ENCODE results near the gene MACROD2.

DNA sequence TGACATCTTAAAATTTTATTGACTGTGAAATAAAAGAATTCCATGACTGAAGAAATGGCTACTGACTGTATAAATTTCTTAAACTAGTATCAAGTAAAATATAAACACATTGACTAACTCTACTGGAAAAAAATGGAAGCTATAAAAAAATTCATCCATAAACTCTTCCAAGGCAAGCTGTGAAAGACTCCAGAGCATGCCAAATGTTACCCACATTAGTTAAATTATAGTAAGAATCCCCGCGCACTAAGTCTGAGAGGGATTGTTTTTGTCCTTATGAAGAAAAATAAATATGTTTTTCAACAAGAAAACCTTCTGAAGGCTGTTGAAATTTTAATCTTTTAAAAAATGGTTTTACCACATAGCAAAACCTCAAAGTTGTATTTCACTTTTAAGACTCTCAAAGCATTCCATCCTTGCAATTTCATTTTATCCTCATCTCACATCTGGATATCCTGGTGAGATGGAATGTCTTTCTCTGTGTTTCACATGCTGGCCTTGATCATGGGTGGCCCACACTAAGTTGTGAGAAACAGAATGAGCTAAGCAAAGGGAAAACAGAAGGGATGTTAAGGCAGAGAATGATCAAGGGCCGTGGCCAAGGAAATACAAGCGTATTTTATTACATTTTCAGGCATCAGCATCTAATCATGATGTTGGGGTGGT lies 1845.5 kb downstream of the MACROD2 start:
- TF ChIP-seq, protein P1, sequence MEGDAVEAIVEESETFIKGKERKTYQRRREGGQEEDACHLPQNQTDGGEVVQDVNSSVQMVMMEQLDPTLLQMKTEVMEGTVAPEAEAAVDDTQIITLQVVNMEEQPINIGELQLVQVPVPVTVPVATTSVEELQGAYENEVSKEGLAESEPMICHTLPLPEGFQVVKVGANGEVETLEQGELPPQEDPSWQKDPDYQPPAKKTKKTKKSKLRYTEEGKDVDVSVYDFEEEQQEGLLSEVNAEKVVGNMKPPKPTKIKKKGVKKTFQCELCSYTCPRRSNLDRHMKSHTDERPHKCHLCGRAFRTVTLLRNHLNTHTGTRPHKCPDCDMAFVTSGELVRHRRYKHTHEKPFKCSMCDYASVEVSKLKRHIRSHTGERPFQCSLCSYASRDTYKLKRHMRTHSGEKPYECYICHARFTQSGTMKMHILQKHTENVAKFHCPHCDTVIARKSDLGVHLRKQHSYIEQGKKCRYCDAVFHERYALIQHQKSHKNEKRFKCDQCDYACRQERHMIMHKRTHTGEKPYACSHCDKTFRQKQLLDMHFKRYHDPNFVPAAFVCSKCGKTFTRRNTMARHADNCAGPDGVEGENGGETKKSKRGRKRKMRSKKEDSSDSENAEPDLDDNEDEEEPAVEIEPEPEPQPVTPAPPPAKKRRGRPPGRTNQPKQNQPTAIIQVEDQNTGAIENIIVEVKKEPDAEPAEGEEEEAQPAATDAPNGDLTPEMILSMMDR (IDR thresholded peaks at IDR 0.05; ENCODE audit: low read depth, low read length, missing input control) = no peak
- no peak for TF ChIP-seq RAD21 (IDR thresholded peaks at IDR 0.05)
- TF ChIP-seq, protein P2, sequence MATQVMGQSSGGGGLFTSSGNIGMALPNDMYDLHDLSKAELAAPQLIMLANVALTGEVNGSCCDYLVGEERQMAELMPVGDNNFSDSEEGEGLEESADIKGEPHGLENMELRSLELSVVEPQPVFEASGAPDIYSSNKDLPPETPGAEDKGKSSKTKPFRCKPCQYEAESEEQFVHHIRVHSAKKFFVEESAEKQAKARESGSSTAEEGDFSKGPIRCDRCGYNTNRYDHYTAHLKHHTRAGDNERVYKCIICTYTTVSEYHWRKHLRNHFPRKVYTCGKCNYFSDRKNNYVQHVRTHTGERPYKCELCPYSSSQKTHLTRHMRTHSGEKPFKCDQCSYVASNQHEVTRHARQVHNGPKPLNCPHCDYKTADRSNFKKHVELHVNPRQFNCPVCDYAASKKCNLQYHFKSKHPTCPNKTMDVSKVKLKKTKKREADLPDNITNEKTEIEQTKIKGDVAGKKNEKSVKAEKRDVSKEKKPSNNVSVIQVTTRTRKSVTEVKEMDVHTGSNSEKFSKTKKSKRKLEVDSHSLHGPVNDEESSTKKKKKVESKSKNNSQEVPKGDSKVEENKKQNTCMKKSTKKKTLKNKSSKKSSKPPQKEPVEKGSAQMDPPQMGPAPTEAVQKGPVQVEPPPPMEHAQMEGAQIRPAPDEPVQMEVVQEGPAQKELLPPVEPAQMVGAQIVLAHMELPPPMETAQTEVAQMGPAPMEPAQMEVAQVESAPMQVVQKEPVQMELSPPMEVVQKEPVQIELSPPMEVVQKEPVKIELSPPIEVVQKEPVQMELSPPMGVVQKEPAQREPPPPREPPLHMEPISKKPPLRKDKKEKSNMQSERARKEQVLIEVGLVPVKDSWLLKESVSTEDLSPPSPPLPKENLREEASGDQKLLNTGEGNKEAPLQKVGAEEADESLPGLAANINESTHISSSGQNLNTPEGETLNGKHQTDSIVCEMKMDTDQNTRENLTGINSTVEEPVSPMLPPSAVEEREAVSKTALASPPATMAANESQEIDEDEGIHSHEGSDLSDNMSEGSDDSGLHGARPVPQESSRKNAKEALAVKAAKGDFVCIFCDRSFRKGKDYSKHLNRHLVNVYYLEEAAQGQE (IDR thresholded peaks at IDR 0.05) = no peak
- TF ChIP-seq FOXA1 (IDR thresholded peaks at IDR 0.05) = no peak
- no peak for TF ChIP-seq JUND (IDR thresholded peaks at IDR 0.05)
- TF ChIP-seq GABPA (IDR thresholded peaks at IDR 0.05 in 1 of 2, conservative IDR thresholded peaks at IDR 0.05 in 1 of 2) = no peak
- TF ChIP-seq EGR1 (IDR thresholded peaks at IDR 0.05; ENCODE audit: low read depth in 2 of 2) = no peak
- TF ChIP-seq, protein P3, sequence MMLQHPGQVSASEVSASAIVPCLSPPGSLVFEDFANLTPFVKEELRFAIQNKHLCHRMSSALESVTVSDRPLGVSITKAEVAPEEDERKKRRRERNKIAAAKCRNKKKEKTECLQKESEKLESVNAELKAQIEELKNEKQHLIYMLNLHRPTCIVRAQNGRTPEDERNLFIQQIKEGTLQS (IDR thresholded peaks at IDR 0.05) = no peak

Data from liver (tissue), 3 donors.